HG03442 (cell line): ENCODE data around the gene PARP1.
"Not testable (repeated sequence)": the region's sequence is repeated elsewhere in the genome, so short reads cannot be mapped to it uniquely, and the experiment has no call there.

ENCODE experiments used
- ATAC-seq: cut with Tn5 transposase; IDR thresholded peaks from one replicate; pipeline ENCODE4 v1.9.1; 2021; ENCODE audit warnings: mild to moderate bottlenecking, moderate library complexity; ENCODE audit not compliant: unreplicated experiment

The PARP1 gene

GRCh38 chr1:226407497-226408284 is at the start of gene PARP1:
Gene PARP1 (minus strand): TSS chr1:226408093. CDS start chr1:226407929, 164 bp downstream.
- peak; percentile 77 for ATAC-seq

GRCh38 chr1:226457307-226457712 is 49.4 kb upstream of the PARP1 start:
- no peak for ATAC-seq

- no peak for ATAC-seq
Observed at GRCh38 chr1:226455843-226456242, 48.0 kb upstream of the PARP1 start.

GRCh38 chr1:226454349-226454748 is 46.5 kb upstream of the PARP1 start:
- no peak for ATAC-seq

- ATAC-seq: no peak
Observed at GRCh38 chr1:226453015-226453704, 45.3 kb upstream of the PARP1 start.

- no peak for ATAC-seq
Observed at GRCh38 chr1:226450688-226451087, 42.8 kb upstream of the PARP1 start.

GRCh38 chr1:226449823-226450222 is 41.9 kb upstream of the PARP1 start:
- ATAC-seq: no peak

- ATAC-seq: no peak
Observed at GRCh38 chr1:226447932-226448665, 40.2 kb upstream of the PARP1 start.

- ATAC-seq: no peak
Observed at GRCh38 chr1:226446094-226446493, 38.2 kb upstream of the PARP1 start.

- ATAC-seq: peak; percentile 99
Observed at GRCh38 chr1:226444901-226445300, 37.0 kb upstream of the PARP1 start.

GRCh38 chr1:226443439-226443838 is 35.5 kb upstream of the PARP1 start:
- ATAC-seq: no peak

- no peak for ATAC-seq
Observed at GRCh38 chr1:226443033-226443432, 35.1 kb upstream of the PARP1 start.

- ATAC-seq: no peak
Observed at GRCh38 chr1:226441629-226442028, 33.7 kb upstream of the PARP1 start.

- ATAC-seq: no peak
Observed at GRCh38 chr1:226440512-226440911, 32.6 kb upstream of the PARP1 start.

GRCh38 chr1:226438007-226438406 is 30.1 kb upstream of the PARP1 start:
- no peak for ATAC-seq

- no peak for ATAC-seq
Observed at GRCh38 chr1:226436855-226437491, 29.1 kb upstream of the PARP1 start.

- ATAC-seq: no peak
Observed at GRCh38 chr1:226436472-226436854, 28.6 kb upstream of the PARP1 start.

GRCh38 chr1:226433341-226433720 is 25.4 kb upstream of the PARP1 start:
- ATAC-seq: no peak

GRCh38 chr1:226432586-226433340 is 24.9 kb upstream of the PARP1 start:
- ATAC-seq: no peak

- ATAC-seq: not testable (repeated sequence)
Observed at GRCh38 chr1:226431898-226432297, 24.0 kb upstream of the PARP1 start.
